Measurements from ENCODE around the gene SNX20. TPM values are rescaled to one million over a fixed set of nuclear protein-coding genes. Genes with fewer than 3 reads are reported as not detected.

SNX20 gene
- total and polyA plus RNA-seq, 2 donors from 2014 or later = 0.67 to 6.2 TPM

GRCh38 chr16:50631985-50632576, 49.0 kb downstream of the SNX20 start:
- DNase-seq (no peak), FAIRE-seq (no peak)
- Histone ChIP-seq H3K9me3 (ENCODE audit: control insufficient read depth in 2 of 3, insufficient read depth in 1 of 3, low read length in 3 of 3) (no peaks in the 10 kb centered on the region), H3K36me3 (ENCODE audit: control insufficient read depth in 2 of 3, insufficient read depth in 3 of 3, low read length in 3 of 3) (no peaks in the 10 kb centered on the region), H3K9ac (ENCODE audit: low read length in 3 of 3) (no peak overlapping the region), H3K27me3 (ENCODE audit: control insufficient read depth, insufficient read depth, low read length) (no peaks in the 10 kb centered on the region), H3K4me1 (ENCODE audit: control insufficient read depth in 2 of 3, insufficient read depth in 2 of 3, low read depth in 1 of 3, low read length in 3 of 3) (peaks cover 0 to 2% (median 0%) of the 10 kb centered on the region in 3 donors), H3K27ac (ENCODE audit: low read depth in 2 of 2, low read length in 2 of 2) (no peak overlapping the region), H3K4me3 (ENCODE audit: low read length in 3 of 3) (no peak overlapping the region)
- intact Hi-C loops (cut with DNase I) = no loop called here
- no peak for TF ChIP-seq CTCF (IDR thresholded peaks at IDR 0.05; ENCODE audit: borderline replicate concordance, extremely low read depth, insufficient read depth)

- no peaks in the 10 kb centered on the region for H3K36me3 ChIP-seq (ENCODE audit: control insufficient read depth in 2 of 3, insufficient read depth in 3 of 3, low read length in 3 of 3)
- no peak overlapping the region for H3K4me3 ChIP-seq (ENCODE audit: low read length in 3 of 3)
- no peak overlapping the region for H3K9ac ChIP-seq (ENCODE audit: low read length in 3 of 3)
- DNase-seq (no peak), FAIRE-seq (no peak)
- H3K4me1 ChIP-seq (ENCODE audit: control insufficient read depth in 2 of 3, insufficient read depth in 2 of 3, low read depth in 1 of 3, low read length in 3 of 3) = peaks cover 0 to 2% (median 0%) of the 10 kb centered on the region in 3 donors
- H3K27me3 ChIP-seq (ENCODE audit: control insufficient read depth, insufficient read depth, low read length) = no peaks in the 10 kb centered on the region
- no peak for TF ChIP-seq CTCF (IDR thresholded peaks at IDR 0.05; ENCODE audit: borderline replicate concordance, extremely low read depth, insufficient read depth)
- H3K27ac ChIP-seq (ENCODE audit: low read depth in 2 of 2, low read length in 2 of 2) = no peak overlapping the region
- intact Hi-C loops (cut with DNase I) = no loop called here
- H3K9me3 ChIP-seq (ENCODE audit: control insufficient read depth in 2 of 3, insufficient read depth in 1 of 3, low read length in 3 of 3) = no peaks in the 10 kb centered on the region
These were observed 49.7 kb downstream of the SNX20 start for GRCh38 chr16:50631249-50631984.

- Histone ChIP-seq H3K9ac (ENCODE audit: low read length in 3 of 3) (no peak overlapping the region), H3K4me1 (ENCODE audit: control insufficient read depth in 2 of 3, insufficient read depth in 2 of 3, low read depth in 1 of 3, low read length in 3 of 3) (peaks cover 0 to 2% (median 0%) of the 10 kb centered on the region in 3 donors), H3K27me3 (ENCODE audit: control insufficient read depth, insufficient read depth, low read length) (no peaks in the 10 kb centered on the region), H3K9me3 (ENCODE audit: control insufficient read depth in 2 of 3, insufficient read depth in 1 of 3, low read length in 3 of 3) (no peaks in the 10 kb centered on the region), H3K4me3 (ENCODE audit: low read length in 3 of 3) (no peak overlapping the region), H3K27ac (ENCODE audit: low read depth in 2 of 2, low read length in 2 of 2) (no peak overlapping the region), H3K36me3 (ENCODE audit: control insufficient read depth in 2 of 3, insufficient read depth in 3 of 3, low read length in 3 of 3) (no peaks in the 10 kb centered on the region)
- TF ChIP-seq CTCF (IDR thresholded peaks at IDR 0.05; ENCODE audit: borderline replicate concordance, extremely low read depth, insufficient read depth) = no peak
- FAIRE-seq = no peak
- no peak for DNase-seq
- intact Hi-C loops (cut with DNase I) = no loop called here
These were observed 50.6 kb downstream of the SNX20 start for GRCh38 chr16:50630394-50631020.
